ENCODE data around the gene LY6G6D. TPM values are rescaled to one million over a fixed set of nuclear protein-coding genes. Genes with fewer than 3 reads are reported as not detected.

The LY6G6D gene
- total and polyA plus RNA-seq, 2 of the 13 experiments (the other 11 are each of a cell fraction or from before 2014, with no cell fraction given) = not detected

DNA sequence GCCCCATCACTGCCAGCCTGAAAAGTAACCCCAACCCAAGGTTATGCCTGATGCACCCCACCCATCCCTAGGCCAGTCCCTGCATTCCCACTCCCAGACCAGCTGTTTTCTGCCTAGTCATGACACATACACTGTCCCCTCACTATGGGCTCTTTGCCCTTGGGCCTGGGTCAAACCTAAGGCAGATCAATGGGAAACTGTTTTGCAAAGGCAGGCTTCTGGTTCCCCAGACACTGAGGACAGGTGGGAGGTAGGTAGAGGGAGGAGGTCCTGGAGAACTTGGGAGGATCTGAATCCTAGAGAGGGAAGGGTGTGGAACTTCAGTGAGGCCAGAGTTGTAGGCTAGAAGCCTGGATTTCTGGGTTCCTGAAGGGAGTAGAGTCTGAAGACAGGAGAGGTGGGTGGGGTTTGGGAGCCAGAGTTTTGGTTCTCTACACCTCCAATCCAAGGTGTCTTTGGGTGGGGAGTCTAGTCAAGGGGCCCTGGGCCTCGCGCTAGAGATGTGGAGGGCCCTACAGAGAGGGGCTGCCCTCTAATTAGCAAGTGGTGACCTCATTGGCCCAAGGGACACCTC, 19.2 kb downstream of the LY6G6D start (continued):
- TF ChIP-seq ZNF616 (CRISPR knock-in tag; IDR thresholded peaks at IDR 0.05; ENCODE audit: low read depth) (no peak), ZFP90 (CRISPR knock-in tag; IDR thresholded peaks at IDR 0.05; ENCODE audit: borderline replicate concordance) (peak; percentile 21; the same call in 1 of the 2 replicates), ATF7 (IDR thresholded peaks at IDR 0.05) (0 out of 2 replicates have a peak, but pooled peaks have one; percentile 17), ATF7 (CRISPR knock-in tag; IDR thresholded peaks at IDR 0.05) (no peak), LBX2 (CRISPR knock-in tag; IDR thresholded peaks at IDR 0.05; ENCODE audit: borderline replicate concordance) (0 out of 2 replicates have a peak, but pooled peaks have one; percentile 52), TGIF2 (CRISPR knock-in tag; IDR thresholded peaks at IDR 0.05) (peak; percentile 59; the same call in 1 of the 2 replicates), ZNF644 (CRISPR knock-in tag; IDR thresholded peaks at IDR 0.05; ENCODE audit: low read depth) (no peak), HOXD1 (CRISPR knock-in tag; IDR thresholded peaks at IDR 0.05) (peak; percentile 85), ZNF263 (CRISPR knock-in tag; IDR thresholded peaks at IDR 0.05) (0 out of 2 replicates have a peak, but pooled peaks have one; percentile 8), ZNF687 (CRISPR knock-in tag; IDR thresholded peaks at IDR 0.05) (no peak), SALL1 (CRISPR knock-in tag; IDR thresholded peaks at IDR 0.05) (peak; percentile 39; the same call in 1 of the 2 replicates), POLR2AphosphoS5 (IDR thresholded peaks at IDR 0.05; ENCODE audit: low read depth, low read length) (no peak), KLF16 (CRISPR knock-in tag; IDR thresholded peaks at IDR 0.05) (no peak), ZSCAN25 (CRISPR knock-in tag; IDR thresholded peaks at IDR 0.05) (peak; percentile 47; the same call in 1 of the 2 replicates), SNAPC2 (CRISPR knock-in tag; IDR thresholded peaks at IDR 0.05) (0 out of 2 replicates have a peak, but pooled peaks have one; percentile 25), MEIS1 (CRISPR knock-in tag; IDR thresholded peaks at IDR 0.05; ENCODE audit: borderline replicate concordance) (peak; percentile 54), POLR2A (IDR thresholded peaks at IDR 0.05; ENCODE audit: insufficient read depth in 1 of 2, low read depth in 2 of 2, low read length in 2 of 2) (0 out of 4 replicates have a peak, but pooled peaks of 1 of the 2 experiments have one; percentile 1), KLF15 (CRISPR knock-in tag; IDR thresholded peaks at IDR 0.05; ENCODE audit: borderline replicate concordance) (no peak)
- TF ChIP-seq, protein P1, sequence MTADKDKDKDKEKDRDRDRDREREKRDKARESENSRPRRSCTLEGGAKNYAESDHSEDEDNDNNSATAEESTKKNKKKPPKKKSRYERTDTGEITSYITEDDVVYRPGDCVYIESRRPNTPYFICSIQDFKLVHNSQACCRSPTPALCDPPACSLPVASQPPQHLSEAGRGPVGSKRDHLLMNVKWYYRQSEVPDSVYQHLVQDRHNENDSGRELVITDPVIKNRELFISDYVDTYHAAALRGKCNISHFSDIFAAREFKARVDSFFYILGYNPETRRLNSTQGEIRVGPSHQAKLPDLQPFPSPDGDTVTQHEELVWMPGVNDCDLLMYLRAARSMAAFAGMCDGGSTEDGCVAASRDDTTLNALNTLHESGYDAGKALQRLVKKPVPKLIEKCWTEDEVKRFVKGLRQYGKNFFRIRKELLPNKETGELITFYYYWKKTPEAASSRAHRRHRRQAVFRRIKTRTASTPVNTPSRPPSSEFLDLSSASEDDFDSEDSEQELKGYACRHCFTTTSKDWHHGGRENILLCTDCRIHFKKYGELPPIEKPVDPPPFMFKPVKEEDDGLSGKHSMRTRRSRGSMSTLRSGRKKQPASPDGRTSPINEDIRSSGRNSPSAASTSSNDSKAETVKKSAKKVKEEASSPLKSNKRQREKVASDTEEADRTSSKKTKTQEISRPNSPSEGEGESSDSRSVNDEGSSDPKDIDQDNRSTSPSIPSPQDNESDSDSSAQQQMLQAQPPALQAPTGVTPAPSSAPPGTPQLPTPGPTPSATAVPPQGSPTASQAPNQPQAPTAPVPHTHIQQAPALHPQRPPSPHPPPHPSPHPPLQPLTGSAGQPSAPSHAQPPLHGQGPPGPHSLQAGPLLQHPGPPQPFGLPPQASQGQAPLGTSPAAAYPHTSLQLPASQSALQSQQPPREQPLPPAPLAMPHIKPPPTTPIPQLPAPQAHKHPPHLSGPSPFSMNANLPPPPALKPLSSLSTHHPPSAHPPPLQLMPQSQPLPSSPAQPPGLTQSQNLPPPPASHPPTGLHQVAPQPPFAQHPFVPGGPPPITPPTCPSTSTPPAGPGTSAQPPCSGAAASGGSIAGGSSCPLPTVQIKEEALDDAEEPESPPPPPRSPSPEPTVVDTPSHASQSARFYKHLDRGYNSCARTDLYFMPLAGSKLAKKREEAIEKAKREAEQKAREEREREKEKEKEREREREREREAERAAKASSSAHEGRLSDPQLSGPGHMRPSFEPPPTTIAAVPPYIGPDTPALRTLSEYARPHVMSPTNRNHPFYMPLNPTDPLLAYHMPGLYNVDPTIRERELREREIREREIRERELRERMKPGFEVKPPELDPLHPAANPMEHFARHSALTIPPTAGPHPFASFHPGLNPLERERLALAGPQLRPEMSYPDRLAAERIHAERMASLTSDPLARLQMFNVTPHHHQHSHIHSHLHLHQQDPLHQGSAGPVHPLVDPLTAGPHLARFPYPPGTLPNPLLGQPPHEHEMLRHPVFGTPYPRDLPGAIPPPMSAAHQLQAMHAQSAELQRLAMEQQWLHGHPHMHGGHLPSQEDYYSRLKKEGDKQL (CRISPR knock-in tag; IDR thresholded peaks at IDR 0.05; ENCODE audit: low read depth) = no peak
- TF ChIP-seq, protein P2, sequence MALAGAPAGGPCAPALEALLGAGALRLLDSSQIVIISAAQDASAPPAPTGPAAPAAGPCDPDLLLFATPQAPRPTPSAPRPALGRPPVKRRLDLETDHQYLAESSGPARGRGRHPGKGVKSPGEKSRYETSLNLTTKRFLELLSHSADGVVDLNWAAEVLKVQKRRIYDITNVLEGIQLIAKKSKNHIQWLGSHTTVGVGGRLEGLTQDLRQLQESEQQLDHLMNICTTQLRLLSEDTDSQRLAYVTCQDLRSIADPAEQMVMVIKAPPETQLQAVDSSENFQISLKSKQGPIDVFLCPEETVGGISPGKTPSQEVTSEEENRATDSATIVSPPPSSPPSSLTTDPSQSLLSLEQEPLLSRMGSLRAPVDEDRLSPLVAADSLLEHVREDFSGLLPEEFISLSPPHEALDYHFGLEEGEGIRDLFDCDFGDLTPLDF (CRISPR knock-in tag; IDR thresholded peaks at IDR 0.05) = no peak

Data from HepG2 (cell line).